Endothelial cell of umbilical vein (primary cell): Measurements from ENCODE around the gene FKBP2. TPM values are rescaled to one million over a fixed set of nuclear protein-coding genes. Genes with fewer than 3 reads are reported as not detected.
A peak's percentile ranks its signal among the peaks of the same experiment; 100 is the strongest.

Experiments used
- BruUV-seq: library from RNA; stranded (reverse); fragments of 400-500 nt; replicated peaks from 2 replicates; lab custom pipeline; 2021; lab: Mats Ljungman, UMichigan
- CTCF ChIA-PET: fragments of 300-600, 350-600 bp; sonication (Branson Sonifier 250); formaldehyde crosslinking; loops from one replicate; lab custom pipeline; 2021; ENCODE audit warnings: antibody characterized with exemption, inconsistent platforms; lab: Charles Lee
- POLR2A ChIA-PET: fragments of 300-600, 350-600 bp; sonication (Branson Sonifier 250); formaldehyde crosslinking; loops from one replicate; lab custom pipeline; 2021; ENCODE audit warnings: antibody characterized with exemption, inconsistent platforms; lab: Charles Lee
- DNase-seq: peaks from one replicate; pipeline ENCODE4 v3.0.0-alpha.2; 2011; ENCODE audit warnings: low read depth, low spot score
- FAIRE-seq: peaks from 2 replicates; lab custom pipeline; 2011; peaks lifted over from hg19 to GRCh38; lab: Jason Lieb, UNC
- H2AFZ ChIP-seq: 2 replicates; pipeline ENCODE4 v1.6.0; 2012; ENCODE audit warnings: low read depth, low read length, control low read depth, inconsistent platforms
- H3K27ac ChIP-seq: 2 replicates; pipeline ENCODE4 v1.5.1; 2011; ENCODE audit warnings: low read depth, mild to moderate bottlenecking, control low read depth, low read length, moderate library complexity; ENCODE audit not compliant: insufficient read depth
- H3K27me3 ChIP-seq, 2 experiments: 2 replicates each; pipeline versions ENCODE4 v1.6.0 to v1.6.1; 2011; ENCODE audit warnings: low read length in 2 of 2, mixed read lengths in 1 of 2; ENCODE audit not compliant: control insufficient read depth in 2 of 2, insufficient read depth in 2 of 2
- H3K36me3 ChIP-seq, 2 experiments: 2 replicates in 1 of 2; 3 replicates in 1 of 2; pipeline ENCODE4 v1.5.1; 2011; ENCODE audit warnings: low read length in 2 of 2, mild to moderate bottlenecking in 1 of 2, moderate library complexity in 1 of 2; ENCODE audit not compliant: control insufficient read depth in 2 of 2, insufficient read depth in 2 of 2; ENCODE audit errors: extremely low read depth in 1 of 2
- H3K4me1 ChIP-seq: 3 replicates; pipeline ENCODE4 v1.5.1; 2011; ENCODE audit warnings: mild to moderate bottlenecking, low read length; ENCODE audit not compliant: control insufficient read depth, insufficient read depth; ENCODE audit errors: extremely low read depth
- H3K4me2 ChIP-seq: 2 replicates; pipeline ENCODE4 v1.6.1; 2011; ENCODE audit warnings: low read length, control low read depth, mixed read lengths; ENCODE audit not compliant: insufficient read depth
- H3K4me3 ChIP-seq, 3 experiments: fragments of 200-600 bp in 1 of 3; sonication (generic), shearing (Covaris generic) in 1 of 3; replicated peaks in 1 of 3; 2 replicates each; pipeline ENCODE4 v1.5.1; 2011 to 2016; ENCODE audit warnings: control low read depth in 3 of 3, low read length in 3 of 3, mild to moderate bottlenecking in 2 of 3, inconsistent platforms in 1 of 3, low read depth in 1 of 3, moderate library complexity in 1 of 3; ENCODE audit not compliant: insufficient read depth in 1 of 3
- H3K79me2 ChIP-seq: 2 replicates; pipeline ENCODE4 v1.6.0; 2012; ENCODE audit warnings: low read length, inconsistent platforms; ENCODE audit not compliant: control insufficient read depth, insufficient read depth
- H3K9ac ChIP-seq: replicated peaks from 2 replicates; pipeline ENCODE3; 2011; ENCODE audit warnings: low read length, control low read depth; ENCODE audit not compliant: insufficient read depth; ENCODE audit errors: extremely low read depth
- H3K9me1 ChIP-seq: replicated peaks from 3 replicates; pipeline ENCODE4 v1.6.0; 2011; ENCODE audit warnings: mild to moderate bottlenecking, low read length; ENCODE audit not compliant: control insufficient read depth, insufficient read depth; ENCODE audit errors: extremely low read depth
- H3K9me3 ChIP-seq: replicated peaks from 2 replicates; pipeline ENCODE4 v1.5.1; 2012; ENCODE audit warnings: low read length, inconsistent platforms; ENCODE audit not compliant: control insufficient read depth, insufficient read depth
- H4K20me1 ChIP-seq: replicated peaks from 2 replicates; pipeline ENCODE3; 2011; ENCODE audit warnings: mild to moderate bottlenecking, low read length; ENCODE audit not compliant: control insufficient read depth, insufficient read depth; ENCODE audit errors: extremely low read depth
- EZH2 ChIP-seq: IDR thresholded peaks from 2 replicates; pipeline ENCODE4 v1.6.1; 2012; ENCODE audit warnings: borderline replicate concordance, low read depth, mild to moderate bottlenecking, moderate library complexity, low read length, inconsistent platforms; ENCODE audit not compliant: severe bottlenecking
- FOS ChIP-seq: IDR thresholded peaks from 2 replicates; pipeline ENCODE4 v1.6.1; 2011; ENCODE audit warnings: mild to moderate bottlenecking, low read length, moderate library complexity, borderline replicate concordance; ENCODE audit not compliant: insufficient read depth
- MAX ChIP-seq: IDR thresholded peaks from 2 replicates; pipeline ENCODE4 v1.6.1; 2011; ENCODE audit not compliant: insufficient read depth, insufficient read length
- dilution Hi-C: fragments of 300-500 bp; cut with MboI; formaldehyde crosslinking; loops from one replicate; pipeline ENCODE4 v1.15.0; 2019; ENCODE audit warnings: low sequenced_read_pairs; ENCODE audit not compliant: extremely low pct_ligation_motif_present
- intact Hi-C: fragments of 100-400 bp; cut with micrococcal nuclease; formaldehyde crosslinking; loops from one replicate; pipeline ENCODE4 v1.10.0; 2022
- polyA plus RNA-seq, 4 experiments: library from polyadenylated mRNA; depleted of rRNA in 3 of 4; stranded (reverse) in 3 of 4; unstranded in 1 of 4; fragments of >200 nt; gene quantifications; 2 replicates each; pipeline versions ENCODE4 v1.2.1 to v1.2.3, GENCODE V29; 2011 to 2012; ENCODE audit warnings: missing spikeins in 1 of 4
- total RNA-seq: library from RNA; stranded (reverse); gene quantifications from 2 replicates; pipeline ENCODE4 v1.2.3, GENCODE V29; 2021

FKBP2 gene
- total and polyA plus RNA-seq, 2 donors (not counting 3 experiments of a cell fraction or from before 2014, with no cell fraction given), result 48.5 to 74.4 TPM

GRCh38 chr11:64235437-64236161 lies 5.3 kb upstream of the FKBP2 start:
- Histone ChIP-seq H3K9me1 (no peaks in the 10 kb centered on the region), H3K27ac (no peak overlapping the region), H3K4me1 (peaks cover 17% of the 10 kb centered on the region), H3K9ac (peak overlapping the region; percentile 6), H3K4me3 (peak overlapping the region; percentile 48 to 63 (median 51)), H3K27me3 (no peaks in the 10 kb centered on the region), H3K9me3 (no peaks in the 10 kb centered on the region), H3K36me3 (peaks cover 6 to 8% of the 10 kb centered on the region in 2 experiments), H4K20me1 (no peaks in the 10 kb centered on the region), H3K79me2 (no peaks in the 10 kb centered on the region), H2AFZ (no peak overlapping the region), H3K4me2 (peak overlapping the region; percentile 71)
- no peak for FAIRE-seq
- intact Hi-C loops, result no loop called here
- DNase-seq, result no peak
- dilution Hi-C loops, result no loop called here
- ChIA-PET POLR2A (no interaction called here), CTCF (interaction anchor here (1.2 to 2.2 kb wide), 3 partner anchors 9 to 31 kb away, joined by 3 to 7 read pairs (median 6); partner anchors contain the start of genes NUDT22 and TRPT1)
- no TSS peak for BruUV-seq
- TF ChIP-seq FOS (no peak), MAX (no peak)

GRCh38 chr11:64237484-64237951 lies 3.4 kb upstream of the FKBP2 start:
- H3K79me2 ChIP-seq, result peaks cover 8% of the 10 kb centered on the region
- H3K27me3 ChIP-seq, result no peaks in the 10 kb centered on the region
- dilution Hi-C loops, result no loop called here
- H3K4me2 ChIP-seq, result no peak overlapping the region
- ChIA-PET CTCF (interaction anchor here (1.6 to 2.2 kb wide), 2 partner anchors 8 to 11 kb away, joined by 4 to 6 read pairs; partner anchors contain the start of genes NUDT22 and TRPT1), POLR2A (no interaction called here)
- no TSS peak for BruUV-seq
- no peaks in the 10 kb centered on the region for H4K20me1 ChIP-seq
- TF ChIP-seq EZH2, result no peak
- DNase-seq (no peak), FAIRE-seq (no peak)
- H3K9me3 ChIP-seq, result no peaks in the 10 kb centered on the region
- H3K4me1 ChIP-seq, result peaks cover 17% of the 10 kb centered on the region
- intact Hi-C loops, result no loop called here
- no peak overlapping the region for H3K27ac ChIP-seq
- H3K36me3 ChIP-seq, result peaks cover 6 to 8% of the 10 kb centered on the region in 2 experiments
- H2AFZ ChIP-seq, result no peak overlapping the region
- H3K4me3 ChIP-seq, result no peak overlapping the region
- H3K9ac ChIP-seq, result no peak overlapping the region
- no peaks in the 10 kb centered on the region for H3K9me1 ChIP-seq
